ENCODE results near the gene OSBPL9. TPM values are rescaled to one million over a fixed set of nuclear protein-coding genes. Genes with fewer than 3 reads are reported as not detected.
A peak's percentile ranks its signal among the peaks of the same experiment; 100 is the strongest.

The OSBPL9 gene
- total and polyA plus RNA-seq, 9 of the 15 experiments (the other 6 are each of a cell fraction or from before 2014, with no cell fraction given): 43.9 to 217 (median 170) TPM

DNA sequence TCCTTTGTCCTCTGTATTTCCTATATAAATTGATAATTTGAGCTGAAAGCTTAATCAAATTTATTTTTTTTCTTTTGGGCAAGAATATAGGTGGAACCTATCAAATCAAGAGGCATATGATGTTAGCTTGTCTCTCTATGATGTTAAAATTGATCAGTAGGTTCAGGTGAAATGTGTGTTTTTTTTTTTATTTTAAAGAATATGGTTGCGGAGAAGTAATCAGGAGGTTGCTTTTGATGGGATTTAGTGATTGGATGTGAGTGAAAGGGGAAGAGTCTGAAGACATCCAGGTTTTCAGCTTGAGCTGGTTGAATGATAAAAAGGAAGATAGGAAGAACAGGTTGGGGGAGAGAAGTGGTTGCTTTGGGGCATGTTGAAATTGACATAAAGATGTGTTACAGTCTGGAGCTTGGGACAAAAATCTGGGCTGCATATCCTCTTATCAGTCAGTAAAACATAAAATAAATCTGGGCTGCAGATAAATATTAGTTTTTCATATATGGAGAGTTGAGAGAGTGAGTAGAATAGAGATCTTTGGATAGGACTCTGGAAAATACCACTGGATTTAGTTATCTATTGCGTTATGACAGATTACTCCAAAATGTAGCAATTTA, 5.1 kb downstream of the OSBPL9 start:
- H3K4me3 ChIP-seq: no peak overlapping the region
- H3K27ac ChIP-seq (ENCODE audit: extremely low read depth, low read depth, low read length): peak overlapping the region; percentile 69
- 42% methylated on average over 2 of the region's 2 CpGs for WGBS (ENCODE audit: insufficient coverage, low coverage, missing lambda C conversion rate)
- TF ChIP-seq SETDB1 (IDR thresholded peaks at IDR 0.05; ENCODE audit: low read length) (no peak), RCOR1 (IDR thresholded peaks at IDR 0.05; ENCODE audit: borderline replicate concordance in 1 of 2, low read depth in 2 of 2, low read length in 2 of 2) (0 out of 4 replicates have a peak, but pooled peaks of 1 of the 2 experiments have one; percentile 3), ESRRB (CRISPR knock-in tag; IDR thresholded peaks at IDR 0.05; ENCODE audit: borderline replicate concordance) (no peak), TAL1 (IDR thresholded peaks at IDR 0.05) (0 out of 2 replicates have a peak, but pooled peaks have one; percentile 4), PTTG1 (tag; IDR thresholded peaks at IDR 0.05; ENCODE audit: low read depth) (no peak), SAFB2 (IDR thresholded peaks at IDR 0.05; ENCODE audit: borderline replicate concordance, low read depth, low read length, severe bottlenecking) (no peak), MAZ (CRISPR knock-in tag; conservative IDR thresholded peaks at IDR 0.05 in 1 of 2, IDR thresholded peaks at IDR 0.05 in 1 of 2) (no peak), FOXJ2 (tag; IDR thresholded peaks at IDR 0.05) (0 out of 2 replicates have a peak, but pooled peaks have one; percentile 28), NCOR1 (IDR thresholded peaks at IDR 0.05) (peak; percentile 17; the same call in 1 of the 2 replicates), TGIF2 (CRISPR knock-in tag; IDR thresholded peaks at IDR 0.05) (no peak), CHD4 (IDR thresholded peaks at IDR 0.05; ENCODE audit: insufficient read depth, insufficient replicate concordance, low read depth, low read length, poor library complexity, severe bottlenecking) (no peak), SREBF2 (CRISPR knock-in tag; IDR thresholded peaks at IDR 0.05) (no peak), MYC (IDR thresholded peaks at IDR 0.05; ENCODE audit: low read depth, low read length) (no peak), MYC (CRISPR knock-in tag; IDR thresholded peaks at IDR 0.05; ENCODE audit: borderline replicate concordance, low read depth) (no peak), HEY1 (CRISPR knock-in tag; IDR thresholded peaks at IDR 0.05; ENCODE audit: borderline replicate concordance) (no peak), TRIM25 (IDR thresholded peaks at IDR 0.05; ENCODE audit: borderline replicate concordance) (peak; percentile 70; the same call in 1 of the 2 replicates), ZFX (CRISPR knock-in tag; IDR thresholded peaks at IDR 0.05) (no peak), EP300 (IDR thresholded peaks at IDR 0.05; ENCODE audit: low read length) (no peak)
- TF ChIP-seq, protein P1, sequence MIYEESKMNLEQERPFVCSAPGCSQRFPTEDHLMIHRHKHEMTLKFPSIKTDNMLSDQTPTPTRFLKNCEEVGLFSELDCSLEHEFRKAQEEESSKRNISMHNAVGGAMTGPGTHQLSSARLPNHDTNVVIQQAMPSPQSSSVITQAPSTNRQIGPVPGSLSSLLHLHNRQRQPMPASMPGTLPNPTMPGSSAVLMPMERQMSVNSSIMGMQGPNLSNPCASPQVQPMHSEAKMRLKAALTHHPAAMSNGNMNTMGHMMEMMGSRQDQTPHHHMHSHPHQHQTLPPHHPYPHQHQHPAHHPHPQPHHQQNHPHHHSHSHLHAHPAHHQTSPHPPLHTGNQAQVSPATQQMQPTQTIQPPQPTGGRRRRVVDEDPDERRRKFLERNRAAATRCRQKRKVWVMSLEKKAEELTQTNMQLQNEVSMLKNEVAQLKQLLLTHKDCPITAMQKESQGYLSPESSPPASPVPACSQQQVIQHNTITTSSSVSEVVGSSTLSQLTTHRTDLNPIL (CRISPR knock-in tag; IDR thresholded peaks at IDR 0.05): no peak

More for the DNA sequence above, 5.1 kb downstream of the OSBPL9 start:
- no peaks in the 10 kb centered on the region for H3K9me3 ChIP-seq (replicated peaks; ENCODE audit: control insufficient read depth, insufficient read depth, low read depth, low read length)
- H3K4me1 ChIP-seq (replicated peaks in 1 of 2; ENCODE audit: control insufficient read depth in 2 of 2, insufficient read depth in 2 of 2, low read length in 2 of 2): peaks cover 22 to 53% of the 10 kb centered on the region in 2 experiments
- DNase-seq (ENCODE audit: extremely low read depth in 1 of 4, low spot score in 3 of 4): no peak
- no peak for ATAC-seq
- peak overlapping the region; percentile 62 for H3K4me2 ChIP-seq (ENCODE audit: insufficient read depth, low read length)
- peaks cover 96% of the 10 kb centered on the region for H3K79me2 ChIP-seq (ENCODE audit: control insufficient read depth, insufficient read depth, low read length)
- FAIRE-seq: no peak
- H3K9ac ChIP-seq (ENCODE audit: insufficient read depth in 1 of 2, low read depth in 2 of 2, low read length in 2 of 2): peak overlapping the region in 1 of 2 experiments; percentile 40; a peak in 2 of 4 replicates
- intact Hi-C loops (cut with micrococcal nuclease): loop anchor here (5.0 kb wide), 1 partner anchor 255 kb away; the partner anchor contains the start of gene NRDC
- in situ Hi-C loops (cut with MboI): no loop called here
- H3K36me3 ChIP-seq (ENCODE audit: control insufficient read depth, insufficient read depth, low read length): no peaks in the 10 kb centered on the region
- peaks cover 3% of the 10 kb centered on the region; the same call in 1 of the 2 replicates for H4K20me1 ChIP-seq (replicated peaks; ENCODE audit: control insufficient read depth, insufficient read depth, low read length)
- no peak overlapping the region for H2AFZ ChIP-seq (ENCODE audit: low read depth, low read length)
- peaks cover 3% of the 10 kb centered on the region for H3K9me1 ChIP-seq (ENCODE audit: control insufficient read depth, insufficient read depth, low read length)
- no peaks in the 10 kb centered on the region for H3K27me3 ChIP-seq (ENCODE audit: control insufficient read depth in 2 of 2, insufficient read depth in 2 of 2, low read length in 2 of 2)
- ChIA-PET POLR2A (interaction anchor here (0.6 to 3.0 kb wide), 16 partner anchors 10 to 381 kb away, joined by 3 to 27 read pairs (median 3); no protein-coding TSS in a partner anchor), CTCF (ENCODE audit: low intra/inter-chr PET ratio) (no interaction called here)
- BruUV-seq (replicated peaks): TSS peak; percentile 87
